Stimulated activated CD8-positive, alpha-beta memory T cell treated with anti-CD3 and anti-CD28 coated beads, Interleukin-15, amount 100 ng/mL, for 1 hour (primary cell): Measurements from ENCODE around the gene RGS6.

Source experiments
- DNase-seq: peaks from one replicate; pipeline ENCODE4 v3.0.0-alpha.2; 2020; ENCODE audit warnings: low read depth

Gene RGS6

DNA sequence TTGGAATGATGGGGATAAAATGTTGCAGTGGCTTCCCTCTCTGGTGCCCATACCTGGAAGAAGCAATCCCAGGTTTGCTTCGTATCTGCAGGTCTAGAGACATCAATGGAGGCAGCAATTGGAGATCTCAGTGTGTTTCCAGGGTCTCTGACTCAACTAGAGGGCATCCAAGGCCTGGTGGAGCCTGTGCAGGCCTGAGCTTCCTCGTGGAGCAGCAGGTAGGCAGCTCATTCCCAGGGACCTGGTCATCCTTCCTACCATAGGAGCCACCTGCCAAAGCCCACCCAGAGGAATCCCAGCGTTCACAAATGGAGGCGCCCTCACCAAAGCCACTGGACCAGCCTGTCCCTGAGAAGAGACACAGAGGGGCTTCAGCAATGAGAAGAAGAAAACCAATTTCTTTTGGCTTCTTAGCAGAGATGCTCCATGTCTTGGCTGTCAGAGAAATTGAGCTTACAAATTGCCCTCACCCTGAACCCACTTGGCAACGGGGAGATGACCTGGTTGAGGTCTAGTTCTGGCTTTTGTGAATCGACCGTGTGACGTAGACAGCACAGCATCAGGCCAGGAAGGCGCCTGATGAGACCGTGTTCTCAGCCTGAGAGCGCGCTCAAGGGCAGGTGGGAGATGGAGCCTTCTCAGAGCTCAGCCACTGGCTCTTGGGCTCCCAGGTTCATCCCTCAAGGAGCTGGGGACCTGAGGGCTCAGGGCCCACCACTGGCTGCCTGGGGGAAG lies 678.0 kb downstream of the RGS6 start:
- DNase-seq, result no peak

DNA sequence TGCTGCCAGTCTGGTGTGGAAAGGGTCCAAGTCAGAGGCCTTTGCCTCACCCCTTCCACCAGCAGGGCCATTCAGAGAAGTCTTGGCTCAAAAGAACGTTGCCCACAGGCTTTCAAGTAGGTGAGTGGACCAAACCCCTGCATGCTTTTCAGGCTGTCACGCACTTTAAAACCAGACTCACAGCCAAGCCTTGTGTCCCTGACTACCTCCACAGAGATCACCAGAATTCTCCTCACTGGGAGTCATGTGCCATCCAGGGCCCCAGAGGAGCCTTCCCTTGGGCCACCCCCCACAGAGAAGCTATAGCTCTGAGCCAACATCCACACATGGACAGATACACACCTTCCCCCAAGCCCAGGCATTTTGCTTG lies 678.6 kb downstream of the RGS6 start:
- no peak for DNase-seq

DNA sequence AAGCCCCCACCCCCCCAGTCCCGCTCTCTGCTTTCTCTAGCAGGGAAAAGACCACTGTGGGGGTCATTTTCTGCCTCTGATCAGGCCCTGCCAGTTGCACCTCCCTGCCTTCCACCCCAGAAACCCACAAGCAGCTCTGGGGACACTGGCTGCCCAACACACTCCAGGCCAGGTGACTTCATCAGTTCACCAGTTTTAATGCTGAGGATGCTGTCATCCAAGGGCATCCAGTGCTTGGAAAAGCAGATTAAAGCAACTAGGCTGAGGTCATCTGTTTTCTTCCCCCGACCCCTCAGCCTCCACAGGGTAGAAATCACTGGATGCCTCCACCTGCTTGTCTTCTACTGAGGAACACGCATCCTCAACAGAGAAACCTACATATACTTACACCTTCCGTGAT lies 679.3 kb downstream of the RGS6 start:
- DNase-seq, result no peak

DNA sequence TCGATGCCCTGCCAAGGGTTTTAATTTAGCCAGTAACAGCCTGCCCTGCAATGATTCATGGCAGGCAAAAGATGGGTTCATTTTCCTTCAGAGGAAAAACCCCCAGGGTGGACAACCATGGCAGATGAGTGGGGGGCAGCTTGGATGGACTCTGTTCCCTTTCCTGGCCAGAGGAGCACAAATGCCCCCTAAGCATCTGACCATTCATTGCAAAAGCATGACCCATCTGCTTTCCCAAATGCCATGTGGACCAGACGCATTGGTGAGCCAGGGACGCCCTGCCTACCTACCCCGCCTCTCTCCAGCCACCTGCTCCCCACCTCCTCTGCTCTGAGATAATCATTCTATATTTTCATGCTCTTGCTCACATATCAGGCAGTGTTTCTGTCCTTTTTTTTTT lies 679.8 kb downstream of the RGS6 start:
- no peak for DNase-seq

DNA sequence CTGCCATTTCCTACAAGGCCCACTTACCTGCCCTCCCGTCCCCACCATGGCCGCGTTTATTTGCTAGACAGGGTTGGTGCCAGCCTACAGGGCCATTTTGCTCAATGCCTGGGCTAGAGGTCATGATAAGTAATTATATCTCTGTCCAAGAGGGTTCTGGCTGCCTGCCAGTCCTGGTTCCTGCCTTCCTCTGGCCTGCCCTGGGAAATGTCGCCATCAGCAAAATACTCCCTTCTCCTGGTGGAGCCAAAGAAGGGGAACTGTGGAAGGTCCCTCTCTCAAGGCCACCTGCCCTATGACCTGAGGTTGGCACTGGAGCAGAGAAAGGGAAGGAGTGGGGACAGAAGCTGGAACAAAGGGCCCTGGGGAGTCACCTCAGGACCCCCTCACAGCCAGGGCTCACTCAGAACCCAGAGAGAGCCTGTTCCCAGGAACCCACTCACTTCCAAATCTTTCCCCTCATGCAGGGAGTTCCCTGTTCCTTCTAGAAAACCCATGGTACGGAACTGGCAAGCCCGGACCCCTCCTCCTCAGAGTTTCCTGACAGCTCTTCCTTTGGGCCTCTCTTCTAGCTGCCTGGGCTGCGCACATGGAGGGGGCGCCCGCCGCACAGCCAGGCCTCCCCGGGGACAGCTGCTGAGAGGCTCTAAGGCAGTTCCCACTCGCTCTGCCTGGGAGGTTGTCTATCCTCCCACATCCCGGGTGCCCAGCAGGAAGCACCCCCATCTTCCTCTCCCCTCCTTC lies 681.2 kb downstream of the RGS6 start:
- DNase-seq, result no peak

DNA sequence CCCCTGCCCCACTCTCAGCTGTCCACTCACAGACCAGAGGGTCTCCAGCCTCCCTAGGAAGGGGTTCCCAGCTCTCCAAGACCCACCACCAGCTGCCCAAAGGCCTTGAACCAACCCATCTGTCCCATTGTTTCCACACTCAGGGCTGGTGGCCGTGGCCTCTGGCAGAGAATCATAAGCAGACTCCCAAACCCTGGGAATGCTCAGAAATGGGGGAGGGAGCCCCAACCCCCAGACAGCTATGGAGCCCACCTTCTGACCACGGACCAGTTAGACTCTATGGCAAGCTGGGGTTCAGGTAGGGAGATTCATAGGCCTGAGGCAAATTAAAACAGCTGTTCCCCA lies 681.7 kb downstream of the RGS6 start:
- DNase-seq, result no peak

DNA sequence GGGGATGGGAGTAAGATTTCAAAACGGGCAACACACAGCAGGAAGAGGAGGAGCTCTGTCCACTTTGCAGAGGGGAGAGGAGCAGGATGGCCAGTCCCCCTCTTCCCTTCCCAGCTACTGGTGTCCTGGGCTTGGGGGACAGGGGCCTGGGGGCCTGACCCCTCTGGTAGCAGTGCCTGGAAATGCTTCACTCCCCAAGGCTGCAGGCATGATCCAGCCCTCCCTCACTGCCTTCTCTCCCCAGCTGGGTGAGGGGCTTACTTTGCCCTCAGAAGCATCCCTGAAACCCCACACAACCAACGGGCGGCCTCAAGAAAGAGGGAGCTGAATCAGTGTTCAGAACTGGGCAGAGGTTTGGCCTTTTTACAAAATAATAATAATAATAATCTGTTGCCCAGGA lies 682.1 kb downstream of the RGS6 start:
- no peak for DNase-seq

DNA sequence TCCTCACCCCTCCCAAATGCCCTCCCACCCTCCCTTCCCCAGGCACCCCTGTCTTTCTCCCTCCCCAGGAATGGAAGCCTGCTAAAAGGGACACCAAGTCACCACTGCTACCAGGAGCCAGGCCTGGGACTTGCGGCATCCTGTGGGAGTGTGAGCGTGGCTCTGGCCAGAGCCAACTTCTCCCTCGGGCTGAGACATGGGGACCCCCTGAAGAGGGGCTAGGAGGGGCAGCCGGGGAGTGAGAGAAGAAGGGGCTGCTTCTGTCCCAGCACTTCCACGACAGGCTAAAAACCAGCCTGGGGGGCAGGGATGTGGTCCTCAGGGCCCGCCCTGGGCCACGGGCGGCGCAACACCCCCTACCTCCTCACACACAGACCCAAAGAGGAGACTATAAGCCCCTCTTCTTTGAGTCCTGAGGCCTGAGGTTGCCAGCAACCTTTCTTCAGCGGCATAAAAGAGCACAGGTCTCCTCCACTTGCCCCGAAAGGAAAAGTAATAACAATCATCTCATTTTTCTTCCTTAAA lies 682.7 kb downstream of the RGS6 start:
- DNase-seq, result no peak

DNA sequence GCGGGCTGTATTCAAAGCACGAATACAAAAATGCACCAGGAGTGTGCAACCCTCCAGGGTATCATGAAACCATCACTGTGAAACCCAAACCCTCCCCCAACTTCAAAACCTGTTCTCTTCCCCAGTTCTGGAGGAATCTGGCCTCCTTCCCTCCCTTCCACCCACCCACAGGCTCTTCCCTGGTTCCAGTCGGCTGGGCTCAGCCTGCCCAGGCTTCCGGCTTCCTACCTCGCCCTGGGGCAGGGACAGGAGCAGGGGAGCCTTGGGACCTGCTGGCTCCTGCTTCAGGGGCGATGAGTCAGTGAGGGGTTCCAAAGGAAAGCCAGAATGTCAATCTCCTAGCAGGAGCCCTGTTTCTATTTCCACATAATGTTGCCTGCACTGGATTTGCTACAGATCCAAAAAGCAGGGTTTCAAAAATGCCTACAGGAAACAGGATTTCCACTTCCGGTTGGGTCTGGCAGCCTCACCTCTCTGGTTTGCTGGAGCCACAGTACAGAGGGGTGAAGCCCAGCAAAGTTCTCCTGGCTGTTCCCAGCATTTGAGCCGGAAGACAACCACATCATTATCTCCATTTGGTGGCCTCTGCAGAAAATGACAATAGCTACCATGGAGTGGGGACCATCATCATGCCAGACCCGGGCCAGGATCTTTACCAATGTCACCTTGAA lies 683.4 kb downstream of the RGS6 start:
- no peak for DNase-seq
